Islet precursor cell (in vitro differentiated cells): ENCODE measurements around the gene ZNF536.

Source experiments
- DNase-seq: peaks from one replicate; pipeline ENCODE4 v3.0.0-alpha.2; 2018

Gene ZNF536

GRCh38 chr19:30371960-30372824, at the start of gene ZNF536:
ZNF536 (plus strand) TSS chr19:30372384; CDS start chr19:30443563, 71,179 bp downstream.
- DNase-seq, result no peak

- DNase-seq, result no peak
Observed at GRCh38 chr19:30322641-30323320, 49.4 kb upstream of the ZNF536 start.

GRCh38 chr19:30323904-30324303, 48.3 kb upstream of the ZNF536 start:
- no peak for DNase-seq

GRCh38 chr19:30324982-30325381, 47.2 kb upstream of the ZNF536 start:
- no peak for DNase-seq

GRCh38 chr19:30325676-30326392, 46.4 kb upstream of the ZNF536 start:
- DNase-seq, result no peak

GRCh38 chr19:30326393-30326710, 45.8 kb upstream of the ZNF536 start:
- DNase-seq, result no peak

GRCh38 chr19:30327331-30327730, 44.9 kb upstream of the ZNF536 start:
- DNase-seq, result no peak

GRCh38 chr19:30328096-30328495, 44.1 kb upstream of the ZNF536 start:
- DNase-seq, result no peak

GRCh38 chr19:30330266-30330665, 41.9 kb upstream of the ZNF536 start:
- DNase-seq, result no peak

GRCh38 chr19:30332445-30333234, 39.5 kb upstream of the ZNF536 start:
- no peak for DNase-seq

GRCh38 chr19:30333291-30334065, 38.7 kb upstream of the ZNF536 start:
- no peak for DNase-seq

- DNase-seq, result no peak
Observed at GRCh38 chr19:30334841-30335240, 37.3 kb upstream of the ZNF536 start.

GRCh38 chr19:30335306-30335886, 36.8 kb upstream of the ZNF536 start:
- DNase-seq, result no peak

GRCh38 chr19:30336290-30336689, 35.9 kb upstream of the ZNF536 start:
- DNase-seq, result no peak

GRCh38 chr19:30338041-30338456, 34.1 kb upstream of the ZNF536 start:
- no peak for DNase-seq

- DNase-seq, result no peak
Observed at GRCh38 chr19:30338878-30339623, 33.1 kb upstream of the ZNF536 start.

GRCh38 chr19:30339624-30340525, 32.3 kb upstream of the ZNF536 start:
- DNase-seq, result no peak

- DNase-seq, result no peak
Observed at GRCh38 chr19:30340771-30341561, 31.2 kb upstream of the ZNF536 start.

- DNase-seq, result no peak
Observed at GRCh38 chr19:30341611-30342201, 30.5 kb upstream of the ZNF536 start.
